Esophagus squamous epithelium (tissue), 5 donors: ENCODE results near the gene CLDN12. TPM values are rescaled to one million over a fixed set of nuclear protein-coding genes. Genes with fewer than 3 reads are reported as not detected.
A peak's percentile ranks its signal among the peaks of the same experiment; 100 is the strongest.

Experiments used
- DNase-seq: peaks from one replicate; lab custom pipeline; 2025; lab: John Stamatoyannopoulos, UW
- H3K27ac ChIP-seq, 4 donors: fragments of 200-600 bp; sonication (generic); one replicate each; pipeline ENCODE4 v1.5.1; 2016 to 2019; ENCODE audit warnings: mild to moderate bottlenecking in 1 of 4
- H3K27me3 ChIP-seq, 4 donors: fragments of 200-600 bp; sonication (generic); 1 replicate in 3 of 4; 2 replicates in 1 of 4; pipeline versions ENCODE4 v1.5.1 to v1.6.0; 2017 to 2021; ENCODE audit warnings: antibody characterized with exemption in 1 of 4
- H3K36me3 ChIP-seq, 3 donors: fragments of 200-600 bp; sonication (generic); one replicate each; pipeline ENCODE4 v1.5.1; 2016 to 2019
- H3K4me1 ChIP-seq, 3 donors: fragments of 200-600 bp; sonication (generic); one replicate each; pipeline ENCODE4 v1.5.1; 2017 to 2019
- H3K4me3 ChIP-seq, 4 donors: fragments of 200-600 bp; sonication (generic); 1 replicate in 3 of 4; 2 replicates in 1 of 4; pipeline ENCODE4 v1.5.1; 2016 to 2019; ENCODE audit warnings: mild to moderate bottlenecking in 2 of 4, moderate library complexity in 1 of 4
- H3K9me3 ChIP-seq, 3 donors: fragments of 200-600 bp; sonication (generic); one replicate each; pipeline ENCODE4 v1.5.1; 2016 to 2019
- CTCF ChIP-seq, 6 experiments: fragments of 450-650 bp in 4 of 6; fragments of 200-600 bp in 2 of 6; sonication (generic) in 2 of 6; IDR thresholded peaks; one replicate each; pipeline ENCODE4 v1.5.1; 2016 to 2019; ENCODE audit warnings: antibody characterized with exemption in 6 of 6, mild to moderate bottlenecking in 4 of 6, moderate library complexity in 4 of 6
- POLR2A ChIP-seq, 4 donors: fragments of 450-650 bp; IDR thresholded peaks; one replicate each; pipeline ENCODE4 v1.6.1; 2017; ENCODE audit warnings: antibody characterized with exemption in 4 of 4, mild to moderate bottlenecking in 4 of 4, moderate library complexity in 3 of 4
- WGBS, 2 donors: methylation state at CpG; one replicate each; pipeline ENCODE4 v1.1.5; 2018; 5-methylcytosine and 5-hydroxymethylcytosine counted together
- intact Hi-C: fragments of 100-400 bp; cut with DNase I; formaldehyde crosslinking; loops from one replicate; pipeline ENCODE4 v1.15.0; 2022
- total RNA-seq, 4 donors: library from RNA; depleted of rRNA; stranded (reverse); fragments of >200 nt; gene quantifications; one replicate each; pipeline ENCODE4 v1.1.0, GENCODE V29; 2016
- donor health status: DM: yes; HTN: yes; CAD: no.

The CLDN12 gene
- total RNA-seq, 4 donors from 2014 or later: 13.0 to 24.3 (median 21.2) TPM

GRCh38 chr7:90402785-90403173 is 482 bp upstream of the CLDN12 start:
- no peaks in the 10 kb centered on the region for H3K27me3 ChIP-seq
- H3K9me3 ChIP-seq: peaks cover 0 to 6% (median 3%) of the 10 kb centered on the region in 3 donors
- H3K36me3 ChIP-seq: peaks cover 0 to 28% (median 0%) of the 10 kb centered on the region in 3 donors
- H3K27ac ChIP-seq: peak overlapping the region; percentile 84 to 95 (median 90)
- intact Hi-C loops: no loop called here
- TF ChIP-seq CTCF (IDR thresholded peaks at IDR 0.05): no peak
- no peak for TF ChIP-seq POLR2A (IDR thresholded peaks at IDR 0.05)
- H3K4me1 ChIP-seq: peaks cover 0 to 22% (median 0%) of the 10 kb centered on the region in 3 donors
- 20 to 31% methylated on average over 1 of the region's 1 CpG for WGBS, 2 donors
- DNase-seq: no peak
- H3K4me3 ChIP-seq: peak overlapping the region; percentile 53 to 79 (median 66)

- TF ChIP-seq CTCF (IDR thresholded peaks at IDR 0.05) (no peak), POLR2A (IDR thresholded peaks at IDR 0.05) (no peak)
- no peaks in the 10 kb centered on the region for H3K27me3 ChIP-seq
- intact Hi-C loops: no loop called here
- no peak overlapping the region for H3K4me3 ChIP-seq
- 80 to 84% methylated on average over 4 of the region's 4 CpGs for WGBS, 2 donors
- H3K4me1 ChIP-seq: peaks cover 0 to 22% (median 0%) of the 10 kb centered on the region in 3 donors
- H3K9me3 ChIP-seq: no peaks in the 10 kb centered on the region
- no peak for DNase-seq
- H3K36me3 ChIP-seq: peaks cover 0 to 48% (median 0%) of the 10 kb centered on the region in 3 donors
- peak overlapping the region in 1 of 4 donors; percentile 95 for H3K27ac ChIP-seq
These were observed 1.5 kb downstream of the CLDN12 start for GRCh38 chr7:90404777-90405176.

GRCh38 chr7:90407484-90407821 is 4.2 kb downstream of the CLDN12 start:
- WGBS, 2 donors: 62 to 80% methylated on average over 1 of the region's 1 CpG
- H3K36me3 ChIP-seq: peaks cover 0 to 59% (median 0%) of the 10 kb centered on the region in 3 donors
- TF ChIP-seq POLR2A (IDR thresholded peaks at IDR 0.05) (no peak), CTCF (IDR thresholded peaks at IDR 0.05) (no peak)
- peaks cover 0 to 39% (median 4%) of the 10 kb centered on the region in 3 donors for H3K4me1 ChIP-seq
- intact Hi-C loops: no loop called here
- H3K4me3 ChIP-seq: no peak overlapping the region
- DNase-seq: no peak
- H3K27me3 ChIP-seq: no peaks in the 10 kb centered on the region
- H3K9me3 ChIP-seq: no peaks in the 10 kb centered on the region
- no peak overlapping the region for H3K27ac ChIP-seq

DNA sequence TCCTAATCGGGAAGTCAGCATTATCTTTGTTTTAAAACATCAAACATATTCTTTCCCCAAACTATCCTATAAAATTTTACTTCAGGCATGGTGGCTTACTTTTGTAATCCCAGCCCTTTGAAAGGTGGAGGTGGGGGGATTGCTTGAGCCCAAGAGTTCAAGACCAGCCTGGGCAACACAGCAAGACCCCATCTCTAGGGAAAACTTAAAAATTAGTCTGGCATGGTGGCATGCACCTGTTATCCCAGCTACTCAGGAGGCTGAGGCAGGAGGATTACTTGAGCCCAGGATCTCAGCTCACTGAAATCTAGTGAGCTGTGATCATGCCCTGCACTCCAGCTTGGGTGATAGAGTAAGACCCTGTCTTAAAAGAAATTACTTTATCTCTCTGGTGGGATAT is 4.9 kb downstream of the CLDN12 start:
- H3K9me3 ChIP-seq: no peaks in the 10 kb centered on the region
- no peak for TF ChIP-seq POLR2A (IDR thresholded peaks at IDR 0.05)
- TF ChIP-seq CTCF (IDR thresholded peaks at IDR 0.05): no peak
- peaks cover 0 to 36% (median 4%) of the 10 kb centered on the region in 3 donors for H3K4me1 ChIP-seq
- H3K27ac ChIP-seq: no peak overlapping the region
- DNase-seq: no peak
- peaks cover 0 to 66% (median 2%) of the 10 kb centered on the region in 3 donors for H3K36me3 ChIP-seq
- WGBS, 2 donors: 91 to 100% methylated on average over 1 of the region's 1 CpG
- intact Hi-C loops: no loop called here
- H3K4me3 ChIP-seq: no peak overlapping the region
- H3K27me3 ChIP-seq: no peaks in the 10 kb centered on the region

GRCh38 chr7:90409667-90410066 is 6.4 kb downstream of the CLDN12 start:
- no peak for DNase-seq
- no peak overlapping the region for H3K4me3 ChIP-seq
- peaks cover 0 to 80% (median 4%) of the 10 kb centered on the region in 3 donors for H3K36me3 ChIP-seq
- 60 to 73% methylated on average over 3 of the region's 3 CpGs for WGBS, 2 donors
- no peak overlapping the region for H3K27ac ChIP-seq
- TF ChIP-seq CTCF (IDR thresholded peaks at IDR 0.05) (no peak), POLR2A (IDR thresholded peaks at IDR 0.05) (no peak)
- intact Hi-C loops: no loop called here
- no peaks in the 10 kb centered on the region for H3K9me3 ChIP-seq
- H3K27me3 ChIP-seq: no peaks in the 10 kb centered on the region
- peaks cover 0 to 25% (median 4%) of the 10 kb centered on the region in 3 donors for H3K4me1 ChIP-seq
